ENCODE measurements around the gene IMPA2.

IMPA2 gene

GRCh38 chr18:12023375-12023774, 42.1 kb downstream of the IMPA2 start:
- TF ChIP-seq CTCF (IDR thresholded peaks at IDR 0.05; ENCODE audit: extremely low read depth, insufficient read depth, missing control alignments) = no peak
- in situ Hi-C loops (cut with MboI; ENCODE audit: low pct_unique_long_range_greater_than_20kb, low sequenced_read_pairs, unreplicated experiment) = no loop called here
- no peak for DNase-seq (ENCODE audit: low spot score)

GRCh38 chr18:12026562-12026961, 45.3 kb downstream of the IMPA2 start:
- no peak for TF ChIP-seq CTCF (IDR thresholded peaks at IDR 0.05; ENCODE audit: extremely low read depth, insufficient read depth, missing control alignments)
- no peak for DNase-seq (ENCODE audit: low spot score)
- in situ Hi-C loops (cut with MboI; ENCODE audit: low pct_unique_long_range_greater_than_20kb, low sequenced_read_pairs, unreplicated experiment) = loop anchor here (25.0 kb wide), 2 partner anchors 89 to 289 kb away; no protein-coding TSS in a partner anchor

- TF ChIP-seq CTCF (IDR thresholded peaks at IDR 0.05; ENCODE audit: extremely low read depth, insufficient read depth, missing control alignments) = no peak
- in situ Hi-C loops (cut with MboI; ENCODE audit: low pct_unique_long_range_greater_than_20kb, low sequenced_read_pairs, unreplicated experiment) = loop anchor here (25.0 kb wide), 2 partner anchors 90 to 290 kb away; no protein-coding TSS in a partner anchor
- no peak for DNase-seq (ENCODE audit: low spot score)
Measured at GRCh38 chr18:12027046-12027445, 45.7 kb downstream of the IMPA2 start.

GRCh38 chr18:12027480-12027879, 46.2 kb downstream of the IMPA2 start:
- no peak for DNase-seq (ENCODE audit: low spot score)
- no peak for TF ChIP-seq CTCF (IDR thresholded peaks at IDR 0.05; ENCODE audit: extremely low read depth, insufficient read depth, missing control alignments)
- in situ Hi-C loops (cut with MboI; ENCODE audit: low pct_unique_long_range_greater_than_20kb, low sequenced_read_pairs, unreplicated experiment) = loop anchor here (25.0 kb wide), 2 partner anchors 90 to 290 kb away; no protein-coding TSS in a partner anchor

GRCh38 chr18:12028040-12028628, 46.8 kb downstream of the IMPA2 start:
- no peak for DNase-seq (ENCODE audit: low spot score)
- no peak for TF ChIP-seq CTCF (IDR thresholded peaks at IDR 0.05; ENCODE audit: extremely low read depth, insufficient read depth, missing control alignments)
- in situ Hi-C loops (cut with MboI; ENCODE audit: low pct_unique_long_range_greater_than_20kb, low sequenced_read_pairs, unreplicated experiment) = loop anchor here (25.0 kb wide), 2 partner anchors 91 to 291 kb away; no protein-coding TSS in a partner anchor

- TF ChIP-seq CTCF (IDR thresholded peaks at IDR 0.05; ENCODE audit: extremely low read depth, insufficient read depth, missing control alignments) = no peak
- in situ Hi-C loops (cut with MboI; ENCODE audit: low pct_unique_long_range_greater_than_20kb, low sequenced_read_pairs, unreplicated experiment) = loop anchor here (25.0 kb wide), 2 partner anchors 91 to 291 kb away; no protein-coding TSS in a partner anchor
- no peak for DNase-seq (ENCODE audit: low spot score)
Measured at GRCh38 chr18:12028674-12029073, 47.4 kb downstream of the IMPA2 start.
